ENCODE measurements around the gene CELF3. TPM values are rescaled to one million over a fixed set of nuclear protein-coding genes. Genes with fewer than 3 reads are reported as not detected.
"Not testable (repeated sequence)": the region's sequence is repeated elsewhere in the genome, so short reads cannot be mapped to it uniquely, and the experiment has no call there.

Gene CELF3
- total and polyA plus RNA-seq, 9 of the 15 experiments (the other 6 are each of a cell fraction or from before 2014, with no cell fraction given), result not detected

DNA sequence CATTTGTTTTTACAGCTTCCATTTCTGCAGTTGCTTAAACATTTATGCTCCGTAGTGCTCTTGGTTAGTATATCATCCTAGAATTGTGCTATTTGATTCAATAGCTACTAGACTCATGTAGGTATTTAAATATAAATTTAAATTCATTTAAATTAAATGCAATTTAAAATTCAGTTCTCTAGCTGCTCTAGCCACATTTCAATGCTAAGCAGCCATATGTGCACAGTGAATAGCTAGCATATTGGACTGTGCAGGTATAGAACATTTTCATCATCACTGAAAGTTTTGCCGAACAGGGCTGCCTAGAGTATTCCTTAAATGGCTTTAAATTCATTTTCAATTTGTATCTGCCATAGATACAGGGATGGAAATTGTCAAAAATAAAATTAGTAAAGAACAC is 32.5 kb downstream of the CELF3 start:
- H3K36me3 ChIP-seq (ENCODE audit: control insufficient read depth, insufficient read depth, low read length), result 0 out of 3 replicates have a peak, but pooled peaks cover 2% of the 10 kb centered on the region
- H3K4me2 ChIP-seq (ENCODE audit: insufficient read depth, low read length), result no peak overlapping the region
- H3K9me3 ChIP-seq (replicated peaks; ENCODE audit: control insufficient read depth, insufficient read depth, low read depth, low read length), result no peaks in the 10 kb centered on the region
- ATAC-seq (no peak), DNase-seq (ENCODE audit: extremely low read depth in 1 of 4, low spot score in 3 of 4) (no peak), FAIRE-seq (no peak)
- no peak overlapping the region for H2AFZ ChIP-seq (ENCODE audit: low read depth, low read length)
- no peaks in the 10 kb centered on the region for H3K4me1 ChIP-seq (replicated peaks in 1 of 2; ENCODE audit: control insufficient read depth in 2 of 2, insufficient read depth in 2 of 2, low read length in 2 of 2)
- no peaks in the 10 kb centered on the region for H3K9me1 ChIP-seq (ENCODE audit: control insufficient read depth, insufficient read depth, low read length)
- H3K27me3 ChIP-seq (ENCODE audit: control insufficient read depth in 2 of 2, insufficient read depth in 2 of 2, low read length in 2 of 2), result no peaks in the 10 kb centered on the region
- intact Hi-C loops (cut with micrococcal nuclease), result no loop called here
- ChIA-PET CTCF (ENCODE audit: low intra/inter-chr PET ratio) (no interaction called here), POLR2A (interaction anchor here (0.6 kb wide), 1 partner anchor 289 kb away, joined by 3 read pairs; no protein-coding TSS in a partner anchor)
- no peak overlapping the region for H3K9ac ChIP-seq (ENCODE audit: insufficient read depth in 1 of 2, low read depth in 2 of 2, low read length in 2 of 2)
- TF ChIP-seq ZFX (CRISPR knock-in tag; IDR thresholded peaks at IDR 0.05), result no peak
- no peak for TF ChIP-seq SMAD1 (IDR thresholded peaks at IDR 0.05; ENCODE audit: low read depth, low read length, partially characterized antibody)
- no peak for TF ChIP-seq ZSCAN32 (CRISPR knock-in tag; IDR thresholded peaks at IDR 0.05)
- TF ChIP-seq ZNF282 (CRISPR knock-in tag; IDR thresholded peaks at IDR 0.05), result no peak
- TF ChIP-seq MCM5 (IDR thresholded peaks at IDR 0.05; ENCODE audit: low read depth), result no peak
- no peak for TF ChIP-seq NR3C1 (CRISPR knock-in tag; IDR thresholded peaks at IDR 0.05)
- no peak for TF ChIP-seq KDM1A (IDR thresholded peaks at IDR 0.05)
- no peak for TF ChIP-seq SNRNP70 (optimal IDR thresholded peaks at IDR 0.05; ENCODE audit: low read depth, low read length)
- WGBS (ENCODE audit: insufficient coverage, low coverage, missing lambda C conversion rate), result 97% methylated on average over 2 of the region's 2 CpGs
- no TSS peak for BruUV-seq (replicated peaks)
- no peaks in the 10 kb centered on the region for H3K79me2 ChIP-seq (ENCODE audit: control insufficient read depth, insufficient read depth, low read length)
- no peaks in the 10 kb centered on the region for H4K20me1 ChIP-seq (replicated peaks; ENCODE audit: control insufficient read depth, insufficient read depth, low read length)
- in situ Hi-C loops (cut with MboI), result no loop called here
- H3K4me3 ChIP-seq, result no peak overlapping the region
- no peak overlapping the region for H3K27ac ChIP-seq (ENCODE audit: extremely low read depth, low read depth, low read length)

GRCh38 chr1:151682901-151683300 is 33.7 kb downstream of the CELF3 start:
- POLR2A ChIA-PET; H2AFZ ChIP-seq (ENCODE audit: low read depth, low read length); H3K79me2 ChIP-seq (ENCODE audit: control insufficient read depth, insufficient read depth, low read length); FAIRE-seq; ATAC-seq; H3K27ac ChIP-seq (ENCODE audit: extremely low read depth, low read depth, low read length); in situ Hi-C loops (cut with MboI); H3K27me3 ChIP-seq (ENCODE audit: control insufficient read depth in 2 of 2, insufficient read depth in 2 of 2, low read length in 2 of 2); H3K36me3 ChIP-seq (ENCODE audit: control insufficient read depth, insufficient read depth, low read length); H3K4me1 ChIP-seq (replicated peaks in 1 of 2; ENCODE audit: control insufficient read depth in 2 of 2, insufficient read depth in 2 of 2, low read length in 2 of 2); H3K9me1 ChIP-seq (ENCODE audit: control insufficient read depth, insufficient read depth, low read length); H3K4me3 ChIP-seq; BruUV-seq (replicated peaks); H4K20me1 ChIP-seq (replicated peaks; ENCODE audit: control insufficient read depth, insufficient read depth, low read length); H3K9ac ChIP-seq (ENCODE audit: insufficient read depth in 1 of 2, low read depth in 2 of 2, low read length in 2 of 2); intact Hi-C loops (cut with micrococcal nuclease); H3K4me2 ChIP-seq (ENCODE audit: insufficient read depth, low read length); DNase-seq (ENCODE audit: extremely low read depth in 1 of 4, low spot score in 3 of 4); H3K9me3 ChIP-seq (replicated peaks; ENCODE audit: control insufficient read depth, insufficient read depth, low read depth, low read length): not testable (repeated sequence)
- WGBS (ENCODE audit: insufficient coverage, low coverage, missing lambda C conversion rate), result 83% methylated on average over 7 of the region's 7 CpGs
- CTCF ChIA-PET (ENCODE audit: low intra/inter-chr PET ratio), result interaction anchor here (0.6 kb wide), 1 partner anchor 239 kb away, joined by 3 read pairs; no protein-coding TSS in a partner anchor
